GM23338 (cell line): Measurements from ENCODE around the gene CD2. TPM values are rescaled to one million over a fixed set of nuclear protein-coding genes. Genes with fewer than 3 reads are reported as not detected.

Experiments
- ATAC-seq: fragments of 200-7000 bp; cut with Tn5 transposase; 3 replicates; pipeline ENCODE4 v1.9.1; 2020
- DNase-seq: peaks from one replicate; pipeline ENCODE4 v3.0.0-alpha.2; 2015; ENCODE audit warnings: low spot score
- H2AFZ ChIP-seq: fragments of 200-600 bp; sonication (generic); 2 replicates; pipeline ENCODE4 v1.8.0; 2016; ENCODE audit warnings: antibody characterized with exemption, mild to moderate bottlenecking, moderate library complexity
- H3F3A ChIP-seq: fragments of 200-600 bp; sonication (generic); replicated peaks from 2 replicates; pipeline ENCODE4 v1.8.0; 2017; ENCODE audit warnings: antibody characterized with exemption, mixed run types, low read depth
- H3K27ac ChIP-seq: fragments of 200-600 bp; sonication (generic); 2 replicates; pipeline ENCODE4 v1.6.1; 2016; ENCODE audit warnings: low read depth
- H3K27me3 ChIP-seq: fragments of 200-600 bp; sonication (generic); 2 replicates; pipeline ENCODE4 v1.8.0; 2016; ENCODE audit warnings: mild to moderate bottlenecking, mixed run types, moderate library complexity; ENCODE audit not compliant: insufficient read depth
- H3K36me3 ChIP-seq: fragments of 200-600 bp; sonication (generic); 2 replicates; pipeline ENCODE4 v1.8.0; 2016; ENCODE audit warnings: mild to moderate bottlenecking; ENCODE audit not compliant: insufficient read depth
- H3K4me1 ChIP-seq: fragments of 200-600 bp; sonication (generic); 2 replicates; pipeline ENCODE4 v1.8.0; 2016; ENCODE audit warnings: mild to moderate bottlenecking, moderate library complexity; ENCODE audit not compliant: insufficient read depth
- H3K4me2 ChIP-seq: fragments of 200-600 bp; sonication (generic); 2 replicates; pipeline ENCODE4 v1.7.1; 2017; ENCODE audit warnings: mixed run types
- H3K4me3 ChIP-seq: fragments of 200-600 bp; sonication (generic); 2 replicates; pipeline ENCODE4 v1.6.1; 2016; ENCODE audit warnings: mixed run types
- H3K79me2 ChIP-seq: fragments of 200-600 bp; sonication (generic); replicated peaks from 2 replicates; pipeline ENCODE4 v1.8.0; 2017; ENCODE audit warnings: mild to moderate bottlenecking; ENCODE audit not compliant: insufficient read depth
- H3K9me2 ChIP-seq: fragments of 200-600 bp; sonication (generic); 2 replicates; pipeline ENCODE4 v1.8.0; 2017; ENCODE audit not compliant: insufficient read depth
- H4K20me1 ChIP-seq: fragments of 200-600 bp; sonication (generic); replicated peaks from 2 replicates; pipeline ENCODE4 v1.8.0; 2017; ENCODE audit warnings: mild to moderate bottlenecking; ENCODE audit not compliant: insufficient read depth
- H3K27ac Mint-ChIP-seq: 2 replicates; pipeline ENCODE4 v1.8.0; 2020; ENCODE audit warnings: inconsistent platforms, mild to moderate bottlenecking, moderate library complexity, mixed read lengths
- H3K27me3 Mint-ChIP-seq: 3 replicates; pipeline ENCODE4 v1.8.0; 2022; ENCODE audit warnings: low read depth, mild to moderate bottlenecking, moderate library complexity, mixed read lengths, inconsistent platforms; ENCODE audit not compliant: insufficient read depth, poor library complexity
- H3K36me3 Mint-ChIP-seq: 3 replicates; pipeline ENCODE4 v1.8.0; 2021; ENCODE audit warnings: low read depth, mild to moderate bottlenecking, inconsistent platforms, moderate library complexity, mixed read lengths
- H3K4me1 Mint-ChIP-seq: 3 replicates; pipeline ENCODE4 v1.8.0; 2020; ENCODE audit warnings: mild to moderate bottlenecking, inconsistent platforms, mixed read lengths
- H3K4me3 Mint-ChIP-seq: 3 replicates; pipeline ENCODE4 v1.8.0; 2021; ENCODE audit warnings: moderate library complexity, mild to moderate bottlenecking, inconsistent platforms, mixed read lengths
- H3K9me3 Mint-ChIP-seq: 3 replicates; pipeline ENCODE4 v1.8.0; 2020; ENCODE audit warnings: moderate library complexity, mild to moderate bottlenecking, inconsistent platforms, mixed read lengths
- CTCF ChIP-seq, 2 experiments: fragments of 200-600 bp in 1 of 2; sonication (generic) in 1 of 2; conservative IDR thresholded peaks; 2 replicates each; pipeline versions ENCODE4 v1.5.1 to v1.6.1; 2016 to 2017; ENCODE audit warnings: antibody characterized with exemption in 2 of 2, low read depth in 2 of 2, mild to moderate bottlenecking in 2 of 2, moderate library complexity in 1 of 2
- EZH2 ChIP-seq: fragments of 200-600 bp; sonication (generic); IDR thresholded peaks from one replicate; pipeline ENCODE4 v1.8.0; 2017; ENCODE audit warnings: antibody characterized with exemption, mild to moderate bottlenecking, low read depth; ENCODE audit not compliant: unreplicated experiment
- EZH2phosphoT487 ChIP-seq: fragments of 200-600 bp; sonication (generic); IDR thresholded peaks from one replicate; pipeline ENCODE4 v1.8.1; 2018; ENCODE audit warnings: antibody characterized with exemption; ENCODE audit not compliant: unreplicated experiment
- JUNB ChIP-seq: IDR thresholded peaks from one replicate; pipeline ENCODE4 v1.6.1; 2016; ENCODE audit warnings: antibody characterized with exemption; ENCODE audit not compliant: unreplicated experiment
- NANOG ChIP-seq: IDR thresholded peaks from 2 replicates; pipeline ENCODE4 v1.6.1; 2016; ENCODE audit warnings: antibody characterized with exemption, borderline replicate concordance
- POLR2AphosphoS5 ChIP-seq: IDR thresholded peaks from 2 replicates; pipeline ENCODE4 v1.6.1; 2016; ENCODE audit warnings: antibody characterized with exemption, low read depth
- REST ChIP-seq: IDR thresholded peaks from one replicate; pipeline ENCODE4 v1.6.1; 2018; ENCODE audit warnings: antibody characterized with exemption; ENCODE audit not compliant: unreplicated experiment
- STAT1 ChIP-seq: IDR thresholded peaks from one replicate; pipeline ENCODE4 v1.6.1; 2016; ENCODE audit warnings: antibody characterized with exemption; ENCODE audit not compliant: unreplicated experiment
- ZNF114 ChIP-seq: fragments of 250-450 bp; sonication (Bioruptor Pico); IDR thresholded peaks from 2 replicates; pipeline ENCODE4 v1.5.0; 2020; ENCODE audit warnings: mild to moderate bottlenecking, moderate library complexity
- ZNF331 ChIP-seq: fragments of 250-450 bp; sonication (Bioruptor Pico); IDR thresholded peaks from 2 replicates; pipeline ENCODE4 v1.5.0; 2020; ENCODE audit warnings: low read depth, mild to moderate bottlenecking, moderate library complexity
- ZNF462 ChIP-seq: fragments of 250-450 bp; sonication (Bioruptor Pico); IDR thresholded peaks from 2 replicates; pipeline ENCODE4 v1.5.0; 2020; ENCODE audit warnings: mild to moderate bottlenecking, moderate library complexity
- polyA plus RNA-seq: library from polyadenylated mRNA; unstranded; fragments of >200 nt; fragmentation: Nextera tagmentation; extraction: Ambion mirVana; gene quantifications from 2 replicates; pipeline ENCODE4 v1.2.1, GENCODE V29; 2016
- total RNA-seq: library from RNA; depleted of rRNA; stranded (reverse); fragments of >200 nt; shearing (Covaris generic); gene quantifications from 2 replicates; pipeline ENCODE4 v1.2.3, GENCODE V29; 2014

Gene CD2
- total and polyA plus RNA-seq, 2 experiments from 2014 or later, result not detected

GRCh38 chr1:116807394-116808199 lies 53.4 kb downstream of the CD2 start (continued):
- TF ChIP-seq ZNF462 (CRISPR knock-in tag) (no peak), EZH2phosphoT487 (no peak), STAT1 (no peak)

GRCh38 chr1:116808200-116808847 lies 54.1 kb downstream of the CD2 start:
- H3K27ac ChIP-seq, result no peak overlapping the region
- H3K9me2 ChIP-seq, result no peaks in the 10 kb centered on the region
- ATAC-seq (no peak), DNase-seq (no peak)
- H4K20me1 ChIP-seq, result no peaks in the 10 kb centered on the region
- H3K27me3 Mint-ChIP-seq, result peaks cover 1% of the 10 kb centered on the region
- H3K36me3 Mint-ChIP-seq, result no peaks in the 10 kb centered on the region
- peaks cover 17% of the 10 kb centered on the region for H3K4me1 ChIP-seq
- H3K4me3 Mint-ChIP-seq, result no peak overlapping the region
- no peaks in the 10 kb centered on the region for H3K27me3 ChIP-seq
- H3K4me2 ChIP-seq, result no peak overlapping the region
- H2AFZ ChIP-seq, result peak overlapping the region; percentile 13
- no peaks in the 10 kb centered on the region; the same call in 2 of the 3 replicates for H3K9me3 Mint-ChIP-seq
- H3K36me3 ChIP-seq, result no peaks in the 10 kb centered on the region
- no peaks in the 10 kb centered on the region for H3K79me2 ChIP-seq
- no peak overlapping the region for H3K27ac Mint-ChIP-seq
- H3K4me3 ChIP-seq, result no peak overlapping the region
- no peaks in the 10 kb centered on the region for H3F3A ChIP-seq
- peaks cover 17% of the 10 kb centered on the region for H3K4me1 Mint-ChIP-seq
- no peak for TF ChIP-seq REST
- no peak for TF ChIP-seq POLR2AphosphoS5
- no peak for TF ChIP-seq EZH2phosphoT487
- TF ChIP-seq EZH2, result no peak
- no peak for TF ChIP-seq CTCF (conservative IDR thresholded peaks at IDR 0.05; ENCODE audit: low read depth in 2 of 2)
- TF ChIP-seq NANOG, result no peak
- no peak for TF ChIP-seq JUNB
- no peak for TF ChIP-seq ZNF331 (CRISPR knock-in tag)
- TF ChIP-seq STAT1, result no peak
- no peak for TF ChIP-seq ZNF114 (CRISPR knock-in tag)
